Lower leg skin (tissue), 3 donors: ENCODE data around the gene SH3RF3.

ENCODE experiments used
- CTCF ChIP-seq, 3 donors: fragments of 450-650 bp; IDR thresholded peaks; one replicate each; pipeline ENCODE4 v1.5.1; 2016; ENCODE audit warnings: antibody characterized with exemption in 3 of 3, mild to moderate bottlenecking in 3 of 3, moderate library complexity in 2 of 3
- POLR2A ChIP-seq, 2 donors: fragments of 450-650 bp; IDR thresholded peaks; one replicate each; pipeline ENCODE4 v1.6.1; 2016 to 2017; ENCODE audit warnings: antibody characterized with exemption in 2 of 2, mild to moderate bottlenecking in 1 of 2, moderate library complexity in 1 of 2

- TF ChIP-seq CTCF (IDR thresholded peaks at IDR 0.05) (no peak), POLR2A (IDR thresholded peaks at IDR 0.05) (no peak)
Observed at GRCh38 chr2:109549016-109549590, 420.1 kb downstream of the SH3RF3 start.
